GM18907 (cell line): ENCODE measurements around the gene RBM5.

Experiments used
- ATAC-seq: cut with Tn5 transposase; IDR thresholded peaks from one replicate; pipeline ENCODE4 v1.9.1; 2021; ENCODE audit warnings: mild to moderate bottlenecking, moderate library complexity; ENCODE audit not compliant: unreplicated experiment

The RBM5 gene

DNA sequence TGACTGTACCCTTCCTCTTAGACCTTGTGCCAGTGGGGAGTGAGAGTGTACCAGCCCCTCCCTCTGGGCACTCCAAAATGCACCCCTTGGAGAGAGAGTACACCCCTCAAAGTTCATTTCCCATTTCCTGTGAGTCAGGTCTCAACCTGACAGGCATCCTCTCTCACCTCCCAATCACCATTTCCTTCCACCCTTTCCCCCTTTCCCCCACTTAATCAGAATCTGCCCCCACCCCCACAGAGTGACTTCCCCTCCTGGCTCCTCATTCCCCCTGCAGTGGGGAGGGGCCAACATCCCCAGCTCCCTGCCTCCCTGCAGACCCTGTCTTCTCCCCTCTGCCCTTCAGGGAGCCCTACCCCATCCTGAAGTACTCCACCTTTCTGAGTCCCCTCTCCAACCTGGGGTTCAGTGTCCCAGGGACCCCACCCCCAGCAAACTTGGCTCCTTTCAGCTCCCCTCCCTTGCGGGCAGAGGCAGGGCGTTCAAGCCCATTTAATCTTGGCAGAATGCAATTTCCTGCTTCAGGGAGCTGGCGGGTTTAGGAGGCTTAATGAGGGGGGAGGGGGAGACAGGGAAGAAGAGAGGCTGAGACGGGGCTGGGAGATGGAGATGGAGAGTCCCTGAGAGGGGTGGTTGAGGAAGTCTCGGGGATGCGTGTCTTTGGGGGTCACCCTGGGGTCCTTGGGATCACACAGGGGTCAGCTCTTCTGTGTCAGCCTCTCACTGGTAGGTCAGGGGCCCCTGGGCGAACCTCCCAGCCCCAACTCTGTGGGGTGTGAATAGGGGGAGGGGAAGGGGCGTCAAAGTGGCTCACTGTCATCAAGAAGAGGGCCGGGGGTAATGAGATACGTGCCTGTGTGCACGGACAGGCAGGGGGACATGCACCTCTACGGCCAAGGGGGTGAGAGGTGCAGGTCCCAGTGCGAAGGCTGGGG is 49.8 kb downstream of the RBM5 start:
- no peak for ATAC-seq

- no peak for ATAC-seq
Measured at GRCh38 chr3:50139308-50139707, 50.6 kb downstream of the RBM5 start.

GRCh38 chr3:50139718-50140423 is 51.2 kb downstream of the RBM5 start:
- ATAC-seq: no peak

DNA sequence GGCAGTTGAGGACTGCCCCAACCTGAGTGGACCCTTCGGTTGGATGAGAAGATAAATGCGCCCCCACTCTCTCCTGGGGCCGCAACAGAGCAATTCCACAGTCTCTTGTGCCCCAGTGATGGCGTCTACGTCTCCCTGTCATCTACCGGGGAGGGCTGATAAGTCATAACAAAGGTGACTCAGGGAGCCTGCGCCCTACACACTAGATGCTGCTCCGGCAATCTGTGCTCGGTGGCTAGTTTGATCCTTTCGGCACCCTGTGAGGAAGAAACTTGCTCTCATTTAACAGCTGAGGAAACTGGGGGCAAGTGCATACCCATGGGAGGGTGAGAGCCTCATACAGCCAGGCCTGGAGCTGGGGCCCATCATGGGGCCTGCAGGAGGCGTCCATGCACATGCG is 52.3 kb downstream of the RBM5 start:
- ATAC-seq: no peak

GRCh38 chr3:50146316-50146901 is 57.7 kb downstream of the RBM5 start:
- ATAC-seq: no peak

GRCh38 chr3:50147016-50147415 is 58.3 kb downstream of the RBM5 start:
- no peak for ATAC-seq

- ATAC-seq: no peak
Measured at GRCh38 chr3:50147447-50147846, 58.7 kb downstream of the RBM5 start.

- no peak for ATAC-seq
Measured at GRCh38 chr3:50147861-50148260, 59.1 kb downstream of the RBM5 start.

DNA sequence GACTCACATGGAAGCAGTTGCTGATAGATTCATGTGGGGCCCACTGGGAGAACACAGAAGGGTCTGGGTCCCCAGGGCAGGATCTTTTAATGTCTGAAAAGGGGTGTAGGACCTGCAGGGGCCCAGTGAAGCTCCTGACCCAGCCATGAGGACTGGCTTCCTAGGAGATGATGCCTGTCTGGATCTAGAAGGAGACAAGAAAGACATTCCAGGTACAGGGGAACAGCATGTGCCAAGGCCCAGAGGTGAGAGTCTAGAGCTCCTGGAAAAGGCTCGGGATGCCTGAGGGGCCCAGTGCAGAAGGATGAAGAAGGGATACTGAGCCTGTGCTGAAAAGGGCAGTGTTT is 61.7 kb downstream of the RBM5 start:
- no peak for ATAC-seq

DNA sequence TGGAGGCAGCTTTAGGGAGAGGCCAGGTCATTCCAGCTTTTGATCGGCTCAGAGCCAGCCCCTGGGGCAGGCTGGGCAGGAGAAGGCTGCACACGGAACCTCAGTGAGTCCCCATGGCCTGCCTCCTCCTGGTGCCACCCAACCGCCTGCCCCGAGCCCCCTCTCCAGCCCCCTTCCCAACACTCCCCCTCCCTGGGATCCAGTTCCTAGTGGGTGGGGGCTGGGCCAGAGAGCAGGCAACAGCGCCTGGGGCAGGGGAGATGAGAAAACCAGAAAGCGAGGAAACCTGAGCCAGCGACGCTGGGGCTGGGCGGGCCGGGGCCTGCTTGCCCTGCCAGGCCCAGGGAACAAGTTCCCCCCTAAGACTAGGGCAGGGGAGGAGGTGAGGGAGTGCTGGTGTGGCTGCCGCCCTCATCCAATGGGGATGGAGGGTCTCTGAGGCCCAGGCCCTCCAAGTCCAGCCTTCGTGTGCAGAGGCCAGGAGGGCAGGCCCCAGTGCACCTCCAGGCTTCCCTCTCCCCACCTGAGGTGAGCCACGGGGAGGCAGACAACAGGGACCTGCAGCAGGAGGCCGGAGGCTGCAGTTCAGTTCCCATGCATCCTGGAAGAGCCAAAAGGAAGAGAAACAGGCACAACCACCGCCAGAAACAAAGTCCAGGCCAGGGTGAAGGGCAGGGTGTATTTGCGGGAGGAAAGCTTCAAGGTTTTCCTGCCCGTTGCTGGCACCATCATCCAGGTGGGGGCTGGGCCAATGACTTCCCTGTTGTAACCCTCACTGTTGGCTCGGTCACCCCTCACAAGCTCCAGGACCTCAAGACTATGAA is 62.4 kb downstream of the RBM5 start:
- ATAC-seq: no peak

DNA sequence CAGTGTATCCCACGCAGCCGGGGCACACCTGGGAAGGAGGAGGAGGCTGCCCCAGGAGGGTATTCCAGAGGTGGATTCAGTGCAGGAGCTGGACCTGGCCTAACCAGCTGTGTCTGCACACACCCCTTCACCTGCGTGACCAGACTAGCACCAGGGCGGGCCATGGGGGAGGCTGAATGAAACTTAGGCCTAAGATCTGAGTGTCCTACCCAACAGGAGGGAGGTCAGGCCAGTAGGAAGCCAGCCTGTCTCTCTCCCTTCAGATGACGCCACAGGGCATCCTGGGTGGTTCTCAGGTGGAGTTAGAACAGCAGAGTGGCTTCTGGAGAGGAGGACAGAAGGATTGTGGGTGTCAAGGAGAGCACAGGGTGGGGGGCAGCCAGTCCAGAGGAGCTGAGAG is 63.0 kb downstream of the RBM5 start:
- ATAC-seq: no peak

DNA sequence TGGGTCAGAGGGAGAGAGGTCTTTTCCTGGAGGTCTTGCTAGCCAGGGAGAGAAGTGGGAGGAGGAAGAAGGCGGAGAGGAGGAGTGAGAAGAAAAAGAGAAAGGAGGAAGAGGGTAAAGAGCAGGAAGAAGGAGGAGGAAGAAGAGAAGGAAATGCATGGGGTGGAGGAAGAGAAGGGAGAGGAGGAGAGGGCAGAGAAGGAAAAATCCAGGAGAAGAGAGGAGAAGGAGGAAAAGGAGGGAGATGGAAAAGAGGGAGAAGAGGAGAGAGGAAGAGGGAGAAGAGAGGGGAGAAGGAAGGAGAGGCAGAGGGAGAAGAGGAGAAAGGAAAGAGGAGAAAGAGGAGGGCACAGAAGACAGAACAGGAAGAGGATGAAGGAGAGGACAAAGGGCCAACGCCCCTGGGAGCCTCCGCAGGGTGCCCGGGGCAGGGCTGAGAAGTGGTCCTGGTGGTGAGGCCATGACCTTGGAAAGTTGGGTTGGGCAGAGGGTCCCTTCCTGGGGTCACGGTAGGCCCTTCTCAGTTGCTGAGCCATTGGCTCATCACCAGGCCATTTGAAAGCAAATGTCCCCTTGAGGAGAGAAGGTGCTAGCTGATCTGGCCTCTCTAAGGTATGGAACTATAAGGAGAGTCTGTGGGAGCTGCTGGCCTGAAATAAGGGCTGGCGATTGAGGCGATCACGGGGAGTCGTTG is 65.2 kb downstream of the RBM5 start:
- no peak for ATAC-seq

DNA sequence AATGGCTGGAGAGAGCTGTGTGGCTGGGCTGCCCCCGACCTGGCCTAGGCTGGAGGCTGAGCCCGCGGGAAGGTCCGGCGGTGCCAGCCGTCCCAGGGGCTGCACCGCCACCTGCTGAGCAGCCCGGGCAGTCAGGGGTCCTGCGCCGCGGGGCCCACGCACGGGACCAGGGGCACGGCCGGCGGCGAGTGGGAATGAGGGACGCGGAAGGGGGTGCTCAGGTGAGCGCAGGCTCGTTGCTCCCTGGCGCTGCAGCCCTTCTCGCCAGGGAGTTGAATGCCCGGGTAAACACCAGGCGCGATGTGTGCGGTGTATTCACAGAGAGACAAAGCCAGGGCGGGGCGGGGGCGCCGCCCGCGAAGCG is 65.7 kb downstream of the RBM5 start:
- ATAC-seq: peak; percentile 19

DNA sequence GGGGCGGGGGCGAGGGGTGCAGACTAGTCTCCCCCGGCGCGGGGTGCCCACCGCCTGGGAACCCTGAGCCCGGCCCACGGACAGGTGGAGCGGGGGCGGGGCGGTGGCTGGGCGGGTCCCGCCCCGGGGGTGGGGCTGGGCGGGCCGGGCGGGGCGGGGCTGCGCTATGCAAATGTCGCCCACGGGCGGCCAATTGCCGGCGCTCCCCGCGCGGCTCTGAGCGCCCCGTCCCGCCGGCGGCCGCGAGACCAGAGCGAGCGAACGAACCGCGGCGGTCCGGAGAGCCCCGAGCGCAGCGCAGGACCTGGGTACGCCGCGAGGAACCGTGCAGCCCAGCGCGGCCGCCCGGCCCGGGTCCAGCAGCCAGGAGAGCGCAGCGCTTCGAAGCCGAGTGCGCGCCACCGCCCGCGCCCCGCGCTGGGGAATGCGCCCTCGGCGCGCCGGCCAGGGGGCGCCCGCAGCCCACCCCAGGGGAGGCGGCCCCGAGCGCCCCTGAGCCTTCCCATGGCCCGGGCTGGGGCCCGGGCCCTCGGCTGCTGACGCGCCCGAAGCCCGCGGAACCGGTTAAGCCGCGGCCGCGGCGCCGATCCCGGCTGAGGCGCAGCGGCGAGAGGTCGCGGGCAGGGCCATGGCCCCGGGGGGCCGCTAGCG is 66.2 kb downstream of the RBM5 start, which contains the start of gene SEMA3F:
TSS of gene SEMA3F (plus strand) at position 485 of the 651 bp plus-strand sequence. CDS start 4,299 bp downstream, outside the sequence.
- ATAC-seq: peak; percentile 63

- ATAC-seq: no peak
Measured at GRCh38 chr3:50155491-50155878, 66.8 kb downstream of the RBM5 start.

DNA sequence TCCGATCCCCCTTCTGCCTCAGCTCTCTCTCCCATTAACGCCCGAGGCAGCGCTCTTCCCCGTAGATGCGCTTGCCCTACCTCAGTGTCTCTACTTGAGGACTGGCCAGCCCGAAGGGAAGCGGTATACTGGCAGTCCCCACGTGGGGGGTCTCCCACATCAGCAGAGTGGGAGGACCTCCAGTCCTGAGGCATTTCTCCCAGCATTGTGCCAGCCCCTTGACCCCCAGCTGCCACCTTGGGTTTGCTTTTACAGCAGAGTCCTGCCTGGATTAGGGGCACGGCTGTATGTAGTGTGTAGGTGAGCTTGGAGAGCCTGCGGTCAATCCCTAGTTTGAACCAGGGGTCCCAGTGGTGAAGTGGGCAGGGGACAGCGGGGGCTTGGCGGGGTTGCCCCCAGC is 67.2 kb downstream of the RBM5 start:
- ATAC-seq: no peak

- ATAC-seq: no peak
Measured at GRCh38 chr3:50156549-50157493, 68.1 kb downstream of the RBM5 start.

DNA sequence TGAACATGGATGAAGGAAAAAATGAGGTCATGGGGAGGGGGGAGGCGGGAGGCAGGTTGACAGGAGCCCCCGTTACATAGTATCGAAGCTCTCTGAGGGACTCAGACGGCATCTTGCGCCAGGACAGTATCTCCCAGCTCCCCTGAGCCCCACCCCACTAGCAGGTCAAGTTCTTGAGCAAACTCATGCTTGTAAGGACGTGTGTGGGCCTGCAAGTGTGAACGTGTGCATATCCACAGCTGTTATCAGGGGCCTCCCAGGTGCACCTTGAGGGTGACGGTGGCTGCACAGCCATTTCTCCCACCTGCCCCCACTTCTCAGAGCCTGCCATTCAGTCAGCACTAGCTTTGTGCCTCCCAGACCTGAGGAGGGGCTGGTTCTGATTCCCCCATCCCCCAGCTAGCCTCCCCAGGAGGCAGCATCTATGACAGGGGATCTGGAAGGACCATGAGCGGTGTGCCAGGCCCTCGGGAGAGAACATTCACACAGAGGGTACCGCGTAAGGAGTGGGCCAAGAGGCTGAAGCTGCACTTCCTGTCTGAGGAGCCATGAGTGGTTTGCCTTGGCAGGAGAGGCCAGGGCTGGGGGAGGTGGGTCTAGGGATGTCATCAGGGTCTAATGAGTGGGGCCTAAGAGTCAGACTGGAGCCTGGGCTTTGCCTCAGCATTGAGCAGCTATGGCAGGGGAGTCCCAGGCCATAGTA is 69.3 kb downstream of the RBM5 start:
- ATAC-seq: no peak
